CD4-positive, alpha-beta T cell treated with Interleukin-15 for 4 hours (primary cell): ENCODE results near the gene TRMT2A.
"Not testable (repeated sequence)": the region's sequence is repeated elsewhere in the genome, so short reads cannot be mapped to it uniquely, and the experiment has no call there.

Source experiments
- DNase-seq: peaks from one replicate; pipeline ENCODE4 v3.0.0-alpha.2; 2020; ENCODE audit warnings: low spot score

Gene TRMT2A

DNA sequence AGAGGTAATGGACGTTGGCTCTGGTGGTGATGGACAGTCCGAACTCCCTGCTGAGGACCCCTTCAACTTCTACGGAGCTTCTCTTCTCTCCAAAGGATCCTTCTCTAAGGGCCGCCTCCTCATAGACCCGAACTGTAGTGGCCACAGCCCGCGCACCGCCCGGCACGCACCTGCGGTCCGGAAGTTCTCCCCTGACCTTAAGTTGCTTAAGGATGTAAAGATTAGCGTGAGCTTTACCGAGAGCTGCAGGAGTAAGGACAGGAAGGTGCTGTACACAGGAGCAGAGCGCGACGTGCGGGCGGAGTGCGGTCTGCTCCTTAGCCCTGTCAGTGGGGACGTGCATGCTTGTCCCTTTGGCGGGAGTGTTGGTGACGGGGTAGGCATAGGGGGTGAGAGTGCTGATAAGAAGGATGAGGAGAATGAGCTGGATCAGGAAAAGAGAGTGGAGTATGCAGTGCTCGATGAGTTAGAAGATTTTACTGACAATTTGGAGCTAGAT is 30.9 kb downstream of the TRMT2A start:
- no peak for DNase-seq

DNA sequence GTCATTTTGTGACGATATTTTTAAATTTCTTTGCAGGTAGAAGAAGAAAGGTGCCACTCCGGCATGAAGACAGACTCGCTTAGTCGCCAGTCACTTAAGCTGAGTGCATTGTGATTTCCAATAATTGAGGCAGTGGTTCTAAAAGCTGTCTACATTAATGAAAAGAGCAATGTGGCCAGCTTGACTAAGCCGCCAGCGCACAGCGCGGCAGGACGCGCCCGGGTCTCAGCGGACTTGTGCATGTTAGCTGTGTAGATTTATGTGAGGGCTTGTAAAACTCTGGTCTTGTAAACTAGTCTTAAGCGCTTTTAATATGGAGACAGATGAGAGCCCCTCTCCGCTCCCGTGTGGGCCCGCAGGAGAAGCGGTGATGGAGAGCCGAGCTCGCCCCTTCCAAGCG is 31.4 kb downstream of the TRMT2A start:
- DNase-seq: no peak

DNA sequence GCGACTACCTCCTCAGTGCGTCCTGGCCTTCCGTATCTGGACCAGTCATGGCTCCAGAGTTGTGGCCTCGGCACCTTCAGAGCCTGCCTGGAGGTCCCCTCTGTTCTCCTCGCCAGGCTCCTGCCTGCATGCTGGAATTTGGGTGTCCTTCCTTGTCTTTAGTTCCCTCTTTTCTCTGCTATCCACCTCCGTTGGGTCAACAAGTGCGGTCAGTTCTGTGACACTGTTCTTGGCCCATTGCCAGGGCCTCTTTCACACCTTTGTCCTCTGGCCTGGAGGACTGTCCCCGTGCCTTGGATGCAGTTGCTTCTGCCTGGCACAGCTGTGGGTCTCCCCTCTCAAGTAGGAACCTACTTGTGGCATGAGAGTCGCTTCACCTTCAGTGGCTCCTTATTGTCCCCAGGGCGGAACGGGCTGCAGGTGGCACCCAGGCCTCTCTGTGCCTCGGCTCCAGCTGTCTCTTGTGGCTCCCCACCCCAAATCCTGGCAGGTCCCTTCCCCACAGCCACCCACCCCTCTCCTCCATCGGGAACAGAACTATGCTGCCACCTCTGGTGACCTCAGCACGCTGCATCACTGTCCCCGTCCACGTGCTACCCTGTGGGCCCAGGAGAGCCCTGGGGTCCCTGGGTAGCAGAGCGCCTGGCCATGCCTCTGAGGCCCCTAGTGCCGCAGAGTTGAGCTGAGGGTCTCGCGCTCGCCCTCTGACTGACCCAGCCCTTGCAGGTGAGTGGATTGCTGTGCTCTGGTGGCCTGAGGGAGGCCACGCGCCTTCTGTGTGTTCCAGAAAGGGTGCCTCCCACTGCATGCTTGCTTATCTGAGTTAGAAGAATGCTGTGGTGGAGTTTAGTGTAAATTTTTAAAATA is 32.2 kb downstream of the TRMT2A start:
- DNase-seq: no peak

GRCh38 chr22:20083891-20084546 is 33.0 kb downstream of the TRMT2A start:
- DNase-seq: no peak

DNA sequence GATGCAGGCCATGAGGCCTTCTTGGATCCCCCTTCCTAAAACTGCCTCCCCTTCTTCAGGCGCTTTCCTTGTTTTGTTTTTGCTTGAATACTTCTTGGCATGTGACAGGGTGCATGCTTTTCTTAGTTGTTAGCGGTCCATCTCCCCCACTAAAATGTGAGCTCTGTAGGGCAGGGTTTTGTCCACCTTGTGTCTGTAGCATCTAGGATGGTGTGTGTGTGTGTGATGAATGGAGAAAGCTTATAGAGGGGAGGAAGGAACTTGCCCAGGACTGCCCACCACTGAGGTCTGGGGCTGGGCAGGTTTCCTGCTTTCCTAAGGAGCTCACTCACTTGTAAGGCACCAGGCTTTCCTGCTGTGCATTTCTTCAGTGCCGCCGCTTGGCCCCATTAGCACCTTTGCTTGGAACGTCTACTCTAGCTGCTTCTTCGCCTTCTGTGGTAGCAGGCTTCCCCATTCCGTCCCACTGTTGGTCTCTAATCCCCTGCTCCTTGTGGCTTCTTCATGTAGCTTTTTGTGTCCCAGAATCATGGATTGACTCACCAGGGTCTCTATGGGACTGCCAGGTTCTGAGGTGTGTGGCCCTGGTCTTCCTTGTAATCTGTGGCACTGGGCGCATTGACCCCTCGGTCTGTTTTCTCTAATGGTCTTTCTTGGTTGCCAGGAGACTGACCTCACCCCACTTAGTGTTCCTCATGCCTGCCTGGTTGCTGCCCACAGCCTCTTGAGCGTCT is 33.7 kb downstream of the TRMT2A start:
- DNase-seq: no peak

GRCh38 chr22:20080776-20081654 is 36.0 kb downstream of the TRMT2A start:
- no peak for DNase-seq

DNA sequence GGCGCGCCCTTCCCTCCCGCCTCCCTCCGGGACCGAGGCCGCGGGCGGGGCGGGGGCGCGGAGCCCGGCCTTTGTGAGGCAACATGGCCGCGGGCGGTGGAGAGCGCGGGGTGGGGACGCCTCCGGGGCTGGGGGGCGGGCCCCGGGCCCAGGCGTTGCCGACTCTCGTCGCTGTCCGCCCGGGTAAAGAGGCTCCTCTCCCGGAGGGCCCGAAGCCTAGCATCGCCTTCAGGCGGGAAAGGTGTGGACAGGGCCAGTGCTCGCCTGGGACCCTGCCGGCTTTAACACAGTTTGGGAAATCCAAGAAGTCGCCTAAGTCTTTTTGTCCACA is 36.6 kb downstream of the TRMT2A start:
- peak; percentile 60 for DNase-seq

DNA sequence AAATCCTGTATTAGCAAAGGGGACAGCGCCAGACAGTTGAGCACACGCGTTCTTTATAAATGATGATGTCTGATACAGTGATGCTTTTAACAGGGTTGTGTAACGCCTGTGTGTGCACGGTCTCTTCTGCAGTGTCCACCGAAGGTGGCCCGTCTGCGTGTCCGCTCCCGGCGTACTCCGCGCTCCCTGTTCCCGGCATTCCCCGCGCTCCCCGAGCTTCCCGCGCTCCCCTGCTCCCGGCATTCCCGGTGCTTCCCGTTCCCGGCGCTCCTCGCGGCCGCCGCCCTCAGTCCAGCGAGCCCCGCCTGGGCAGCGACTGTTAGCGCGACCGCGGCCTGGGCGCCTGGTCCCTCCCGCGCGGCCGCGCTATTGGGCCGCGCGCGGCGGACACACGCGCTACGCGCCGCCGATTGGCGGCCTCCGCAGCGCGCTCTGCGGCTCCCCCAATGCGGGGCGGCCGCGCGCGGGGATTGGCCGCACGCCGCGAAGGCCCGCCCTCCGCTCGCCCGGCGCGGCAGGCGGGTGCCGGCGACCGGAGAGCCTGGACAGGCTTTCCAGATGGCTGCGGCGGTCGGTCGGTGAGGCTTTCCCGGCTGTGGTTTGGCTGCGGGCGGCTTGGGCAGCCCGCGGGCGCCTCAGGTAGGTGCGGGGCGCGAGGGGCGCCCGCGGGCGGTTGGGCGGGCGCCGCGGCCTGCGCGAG is 37.1 kb downstream of the TRMT2A start, which contains the start of gene DGCR8:
DGCR8 (plus strand) TSS at position 497 of the 700 bp plus-strand sequence. CDS start 5,723 bp downstream, outside the sequence.
- peak; percentile 59 for DNase-seq

DNA sequence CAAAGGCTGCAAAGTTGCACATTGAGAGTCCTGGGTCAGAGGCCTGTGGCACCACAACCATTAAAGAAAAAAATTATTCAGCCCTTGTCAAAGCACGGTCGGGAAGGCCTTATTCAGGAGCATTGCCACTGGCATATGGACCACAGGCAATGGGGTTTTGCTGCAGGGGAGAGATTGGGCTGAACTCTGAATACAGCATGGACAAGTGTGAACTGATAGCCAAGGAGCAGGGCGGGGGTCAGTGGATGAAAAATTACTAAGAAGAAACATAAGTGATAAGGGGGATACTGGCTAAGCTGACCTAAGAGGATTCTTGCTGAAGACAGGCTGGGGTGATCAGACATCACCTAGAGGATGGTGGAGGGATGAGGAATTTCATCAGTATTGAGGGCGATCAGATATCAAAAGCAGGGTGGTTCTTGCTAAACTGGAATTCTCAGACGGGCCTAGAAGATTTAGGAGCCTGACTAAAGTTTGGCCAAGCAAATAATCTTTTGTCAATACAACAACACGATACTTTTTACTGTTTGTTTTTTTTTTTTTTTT is 40.3 kb downstream of the TRMT2A start:
- no peak for DNase-seq

- no peak for DNase-seq
These were observed 45.5 kb downstream of the TRMT2A start for GRCh38 chr22:20071524-20071972.

DNA sequence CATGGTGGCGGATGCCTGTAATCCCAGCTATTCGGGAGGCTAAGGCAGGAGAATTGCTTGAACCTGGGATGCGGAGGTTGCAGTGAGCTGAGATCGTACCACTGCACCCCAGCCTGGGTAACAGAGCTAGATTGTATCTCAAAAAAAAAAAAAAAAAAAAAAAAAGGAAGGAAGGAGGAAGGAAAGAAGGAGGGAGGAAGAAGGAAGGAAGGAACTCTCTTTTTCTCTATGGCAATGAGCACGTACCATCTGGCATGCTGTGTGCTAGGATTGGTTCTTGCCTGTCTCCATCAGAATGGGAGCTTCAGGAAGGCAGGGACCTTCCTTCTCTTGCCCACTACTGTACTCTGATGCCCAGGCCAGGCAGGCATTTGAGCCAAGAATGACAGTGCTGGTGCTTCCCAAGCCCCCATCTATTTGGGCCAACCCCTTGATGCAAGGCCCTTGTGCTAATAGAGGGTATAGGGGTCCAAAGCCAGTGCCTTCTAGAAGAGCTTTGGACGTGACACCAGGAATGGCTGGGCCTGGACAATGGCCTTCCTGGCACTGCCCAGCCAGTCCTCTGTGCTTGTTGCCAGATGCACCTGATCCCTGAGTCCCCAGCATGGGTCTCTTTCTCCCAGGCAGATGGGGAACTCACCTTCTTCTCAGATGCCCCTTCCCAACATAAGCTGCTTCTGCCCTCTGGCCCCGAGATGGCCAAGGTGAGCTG is 47.5 kb downstream of the TRMT2A start:
- DNase-seq: no peak

DNA sequence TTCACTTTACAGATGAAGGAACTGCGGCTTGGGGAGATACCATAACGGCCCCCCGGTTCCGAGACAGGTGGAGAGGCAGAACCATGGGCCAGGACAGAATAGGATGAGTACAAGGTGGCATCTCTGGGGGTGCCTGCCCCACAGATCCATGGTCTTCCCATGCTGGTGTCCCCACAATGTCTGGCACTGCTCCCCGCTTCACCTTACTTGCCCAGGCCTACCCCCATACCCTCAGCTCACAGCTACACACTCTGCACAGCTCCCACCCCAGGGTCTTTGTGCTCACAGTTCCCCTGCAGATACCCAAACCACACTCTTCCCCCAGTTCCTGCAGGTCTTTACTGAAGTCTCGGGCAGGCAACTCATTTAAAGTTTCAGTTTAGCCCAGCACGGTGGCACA is 48.4 kb downstream of the TRMT2A start:
- no peak for DNase-seq

DNA sequence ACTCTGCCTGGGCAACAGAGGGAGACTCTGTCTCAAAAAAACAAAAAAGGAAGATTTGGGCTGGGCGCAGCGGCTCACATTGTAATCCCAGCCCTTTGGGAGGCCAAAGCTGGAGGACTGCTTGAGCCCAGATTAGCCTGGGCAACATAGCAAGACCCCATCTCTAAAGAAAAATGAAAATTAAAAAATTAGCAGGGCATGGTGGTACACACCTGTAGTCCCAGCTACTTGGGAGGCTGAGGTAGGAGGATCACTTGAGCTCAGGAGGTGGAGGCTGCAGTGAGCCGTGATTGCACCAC is 49.7 kb downstream of the TRMT2A start:
- not testable (repeated sequence) for DNase-seq

DNA sequence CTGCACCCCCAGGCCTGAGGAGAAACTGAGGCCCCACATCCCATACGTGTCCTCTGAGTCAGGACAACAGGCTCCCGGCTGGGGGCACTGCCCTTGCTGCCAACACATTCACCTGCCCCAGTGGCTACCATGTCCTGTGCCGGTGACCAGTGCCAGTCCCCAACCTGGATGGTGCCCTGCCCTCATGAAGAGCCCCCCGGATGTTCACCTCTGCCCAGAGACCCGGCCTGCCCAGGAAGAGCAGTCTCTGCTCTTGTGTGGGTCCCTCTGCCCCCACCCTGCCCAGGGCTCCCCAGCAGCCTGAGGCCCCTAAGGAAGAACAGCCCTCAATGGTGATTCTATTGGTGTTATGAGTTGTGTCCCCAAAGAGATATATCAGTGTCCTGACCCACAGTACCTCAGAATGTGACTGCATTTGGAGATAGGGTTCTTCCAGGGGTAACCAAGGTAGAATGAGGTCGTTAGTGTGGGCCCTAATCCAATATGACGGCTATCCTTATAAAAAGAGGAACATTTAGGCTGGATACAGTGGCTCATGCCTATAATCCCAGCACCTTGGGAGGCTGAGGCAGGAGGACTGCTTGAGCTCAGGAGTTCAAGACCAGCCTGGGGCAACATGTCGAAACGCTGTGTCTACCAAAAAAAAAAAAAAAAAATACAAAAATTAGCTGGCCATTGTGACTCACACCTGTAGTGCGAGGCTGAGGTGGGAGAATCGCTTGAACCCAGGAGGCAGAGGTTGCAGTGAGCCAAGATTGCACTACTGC is 50.2 kb downstream of the TRMT2A start:
- DNase-seq: no peak

DNA sequence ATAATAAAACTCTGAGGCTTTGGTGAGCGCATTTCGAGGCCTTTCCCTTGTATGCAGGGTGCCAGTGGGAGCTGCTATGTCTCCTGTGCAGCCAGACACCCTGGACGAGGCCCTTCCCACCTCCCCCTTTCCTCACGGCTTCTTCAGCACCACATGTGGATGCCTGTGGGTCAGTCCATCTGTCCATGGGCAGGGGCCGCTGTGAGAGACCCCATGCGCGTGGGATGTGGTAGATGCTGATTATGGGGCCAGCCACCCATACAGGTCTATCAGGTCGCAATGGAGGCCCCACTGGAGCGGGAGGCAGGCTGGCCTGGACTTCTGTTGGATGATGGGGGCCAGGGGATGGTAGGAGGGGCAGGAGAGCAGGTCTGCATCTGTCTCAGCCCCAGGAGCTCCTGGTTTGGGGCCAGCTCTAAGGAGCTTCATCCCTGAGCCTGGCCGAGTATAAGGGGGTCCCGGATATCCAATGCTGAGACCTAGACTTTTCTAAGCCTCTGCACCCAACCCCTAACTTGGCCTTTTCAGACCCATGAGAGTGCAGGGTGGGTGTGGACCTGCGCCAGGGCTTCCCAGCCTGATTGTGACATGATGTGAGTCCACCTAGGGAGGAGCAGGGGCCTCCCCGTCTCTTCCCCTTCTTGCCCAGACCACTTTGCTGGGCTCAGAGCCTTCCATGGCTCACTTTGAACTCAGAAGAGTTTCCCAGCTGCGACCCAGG is 51.0 kb downstream of the TRMT2A start:
- DNase-seq: no peak

- no peak for DNase-seq
These were observed 52.3 kb downstream of the TRMT2A start for GRCh38 chr22:20064545-20065262.

GRCh38 chr22:20064140-20064480 is 52.9 kb downstream of the TRMT2A start:
- DNase-seq: no peak
